Measurements from ENCODE around the gene IL36RN.
A peak's percentile ranks its signal among the peaks of the same experiment; 100 is the strongest.

The IL36RN gene

GRCh38 chr2:113104054-113104611 is 45.1 kb downstream of the IL36RN start:
- DNase-seq, result peak in 1 of 5 experiments; percentile 68

GRCh38 chr2:113105047-113105785 is 46.2 kb downstream of the IL36RN start:
- DNase-seq, result peak in 1 of 5 experiments; percentile 48

GRCh38 chr2:113111121-113111520 is 52.1 kb downstream of the IL36RN start:
- DNase-seq, result no peak

- no peak for DNase-seq
These were observed 52.9 kb downstream of the IL36RN start for GRCh38 chr2:113111823-113112287.

GRCh38 chr2:113112441-113112840 is 53.4 kb downstream of the IL36RN start:
- DNase-seq, result no peak

GRCh38 chr2:113112871-113113270 is 53.9 kb downstream of the IL36RN start:
- no peak for DNase-seq

- DNase-seq, result no peak
These were observed 54.8 kb downstream of the IL36RN start for GRCh38 chr2:113113807-113114206.

All from T-helper 2 cell (primary cell).